NCI-H345 treated with DMSO at 0.1 percent for 48 hours (cell line): Measurements from ENCODE around the gene CDYL2.
"Not testable (repeated sequence)": the region's sequence is repeated elsewhere in the genome, so short reads cannot be mapped to it uniquely, and the experiment has no call there.

ENCODE experiments used
- DNase-seq: peaks from one replicate; lab custom pipeline; 2025; ENCODE audit not compliant: unreplicated experiment; lab: John Stamatoyannopoulos, UW

CDYL2 gene

GRCh38 chr16:80809366-80809765 is 5.0 kb upstream of the CDYL2 start:
- no peak for DNase-seq

GRCh38 chr16:80807906-80808305 is 3.5 kb upstream of the CDYL2 start:
- no peak for DNase-seq

GRCh38 chr16:80806927-80807340 is 2.5 kb upstream of the CDYL2 start:
- no peak for DNase-seq

GRCh38 chr16:80806289-80806688 is 1.9 kb upstream of the CDYL2 start:
- no peak for DNase-seq

- DNase-seq: no peak
Measured at GRCh38 chr16:80804056-80804525, 307 bp downstream of the CDYL2 start.

- DNase-seq: no peak
Measured at GRCh38 chr16:80803339-80804055, 901 bp downstream of the CDYL2 start.

- DNase-seq: no peak
Measured at GRCh38 chr16:80802902-80803301, 1.5 kb downstream of the CDYL2 start.

GRCh38 chr16:80802138-80802537 is 2.3 kb downstream of the CDYL2 start:
- no peak for DNase-seq

- DNase-seq: no peak
Measured at GRCh38 chr16:80794071-80794470, 10.3 kb downstream of the CDYL2 start.

- no peak for DNase-seq
Measured at GRCh38 chr16:80792031-80792430, 12.4 kb downstream of the CDYL2 start.

GRCh38 chr16:80791411-80791810 is 13.0 kb downstream of the CDYL2 start:
- DNase-seq: no peak

GRCh38 chr16:80790751-80791150 is 13.6 kb downstream of the CDYL2 start:
- no peak for DNase-seq

- no peak for DNase-seq
Measured at GRCh38 chr16:80788027-80788426, 16.4 kb downstream of the CDYL2 start.

- DNase-seq: not testable (repeated sequence)
Measured at GRCh38 chr16:80786561-80786960, 17.8 kb downstream of the CDYL2 start.

GRCh38 chr16:80784951-80785350 is 19.4 kb downstream of the CDYL2 start:
- no peak for DNase-seq

GRCh38 chr16:80778703-80779102 is 25.7 kb downstream of the CDYL2 start:
- no peak for DNase-seq

GRCh38 chr16:80776856-80777255 is 27.5 kb downstream of the CDYL2 start:
- DNase-seq: no peak

- DNase-seq: no peak
Measured at GRCh38 chr16:80775450-80775849, 28.9 kb downstream of the CDYL2 start.

GRCh38 chr16:80766798-80767197 is 37.6 kb downstream of the CDYL2 start:
- no peak for DNase-seq

GRCh38 chr16:80759419-80760162 is 44.8 kb downstream of the CDYL2 start:
- DNase-seq: no peak

- DNase-seq: no peak
Measured at GRCh38 chr16:80754476-80754875, 49.9 kb downstream of the CDYL2 start.

- DNase-seq: no peak
Measured at GRCh38 chr16:80752541-80752940, 51.9 kb downstream of the CDYL2 start.
